ENCODE measurements around the gene ACOX3. TPM values are rescaled to one million over a fixed set of nuclear protein-coding genes. Genes with fewer than 3 reads are reported as not detected.
"Not testable (repeated sequence)": the region's sequence is repeated elsewhere in the genome, so short reads cannot be mapped to it uniquely, and the experiment has no call there.

ACOX3 gene
- total RNA-seq, 1 experiment from 2014 or later = 24.1 TPM

- no peak for DNase-seq (ENCODE audit: low read depth)
These were observed 88.0 kb downstream of the ACOX3 start for GRCh38 chr4:8352368-8353157.

- no peak for DNase-seq (ENCODE audit: low read depth)
These were observed 88.6 kb downstream of the ACOX3 start for GRCh38 chr4:8351931-8352367.

- no peak for DNase-seq (ENCODE audit: low read depth)
These were observed 89.6 kb downstream of the ACOX3 start for GRCh38 chr4:8350841-8351461.

- DNase-seq (ENCODE audit: low read depth) = no peak
These were observed 90.2 kb downstream of the ACOX3 start for GRCh38 chr4:8350352-8350751.

- no peak for DNase-seq (ENCODE audit: low read depth)
These were observed 90.8 kb downstream of the ACOX3 start for GRCh38 chr4:8349664-8350236.

- DNase-seq (ENCODE audit: low read depth) = not testable (repeated sequence)
These were observed 91.3 kb downstream of the ACOX3 start for GRCh38 chr4:8349236-8349635.

GRCh38 chr4:8348071-8348470 lies 92.5 kb downstream of the ACOX3 start:
- no peak for DNase-seq (ENCODE audit: low read depth)

GRCh38 chr4:8347660-8348059 lies 92.9 kb downstream of the ACOX3 start:
- DNase-seq (ENCODE audit: low read depth) = no peak

- DNase-seq (ENCODE audit: low read depth) = no peak
These were observed 93.5 kb downstream of the ACOX3 start for GRCh38 chr4:8346838-8347605.

GRCh38 chr4:8345946-8346814 lies 94.3 kb downstream of the ACOX3 start:
- no peak for DNase-seq (ENCODE audit: low read depth)

GRCh38 chr4:8345053-8345945 lies 95.2 kb downstream of the ACOX3 start:
- DNase-seq (ENCODE audit: low read depth) = no peak

- no peak for DNase-seq (ENCODE audit: low read depth)
These were observed 96.1 kb downstream of the ACOX3 start for GRCh38 chr4:8344377-8344776.

- DNase-seq (ENCODE audit: low read depth) = no peak
These were observed 96.6 kb downstream of the ACOX3 start for GRCh38 chr4:8343967-8344331.

- DNase-seq (ENCODE audit: low read depth) = no peak
These were observed 97.1 kb downstream of the ACOX3 start for GRCh38 chr4:8343262-8343966.

GRCh38 chr4:8342651-8343261 lies 97.8 kb downstream of the ACOX3 start:
- no peak for DNase-seq (ENCODE audit: low read depth)

GRCh38 chr4:8341691-8342090 lies 98.8 kb downstream of the ACOX3 start:
- DNase-seq (ENCODE audit: low read depth) = no peak

GRCh38 chr4:8341281-8341680 lies 99.2 kb downstream of the ACOX3 start:
- DNase-seq (ENCODE audit: low read depth) = not testable (repeated sequence)

GRCh38 chr4:8340781-8341241 lies 99.7 kb downstream of the ACOX3 start:
- no peak for DNase-seq (ENCODE audit: low read depth)

GRCh38 chr4:8338351-8338961 lies 102.1 kb downstream of the ACOX3 start:
- DNase-seq (ENCODE audit: low read depth) = no peak
